Measurements from ENCODE around the gene PTPRA.
A peak's percentile ranks its signal among the peaks of the same experiment; 100 is the strongest.

Gene PTPRA

DNA sequence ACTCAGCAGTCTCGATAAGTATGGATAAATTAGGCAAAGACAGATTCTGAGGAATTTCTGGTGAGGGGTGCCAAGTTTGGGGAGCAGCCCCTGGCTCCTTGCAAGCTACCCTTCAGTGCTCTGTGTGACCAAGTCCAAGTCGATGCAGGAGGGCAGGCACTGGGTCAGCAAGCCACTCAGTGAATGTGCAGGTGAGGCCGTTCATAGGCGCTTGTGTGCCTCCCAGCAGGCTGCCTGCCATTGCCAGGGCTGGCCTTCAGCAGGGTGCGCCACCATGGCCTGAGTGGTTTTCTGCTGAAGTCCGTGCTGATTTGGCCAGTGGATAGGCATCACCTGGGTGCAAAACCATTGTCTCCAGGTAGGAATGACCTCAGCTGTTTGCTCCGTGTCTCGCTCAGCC is 166.8 kb downstream of the PTPRA start:
- Histone ChIP-seq H3K27ac (ENCODE audit: low read depth, low read length) (no peak overlapping the region), H3K4me3 (ENCODE audit: low read depth, low read length) (no peak overlapping the region), H3K36me3 (ENCODE audit: insufficient read depth, low read length) (0 out of 2 replicates have a peak, but pooled peaks cover 10% of the 10 kb centered on the region), H2AFZ (ENCODE audit: low read length, unreplicated experiment) (no peak overlapping the region), H3K4me1 (ENCODE audit: control insufficient read depth, insufficient read depth, low read length, unreplicated experiment) (peaks cover 7% of the 10 kb centered on the region), H3K27me3 (ENCODE audit: insufficient read depth, low read length) (no peaks in the 10 kb centered on the region), H3K79me2 (ENCODE audit: control insufficient read depth, insufficient read depth, low read length, unreplicated experiment) (no peaks in the 10 kb centered on the region)

DNA sequence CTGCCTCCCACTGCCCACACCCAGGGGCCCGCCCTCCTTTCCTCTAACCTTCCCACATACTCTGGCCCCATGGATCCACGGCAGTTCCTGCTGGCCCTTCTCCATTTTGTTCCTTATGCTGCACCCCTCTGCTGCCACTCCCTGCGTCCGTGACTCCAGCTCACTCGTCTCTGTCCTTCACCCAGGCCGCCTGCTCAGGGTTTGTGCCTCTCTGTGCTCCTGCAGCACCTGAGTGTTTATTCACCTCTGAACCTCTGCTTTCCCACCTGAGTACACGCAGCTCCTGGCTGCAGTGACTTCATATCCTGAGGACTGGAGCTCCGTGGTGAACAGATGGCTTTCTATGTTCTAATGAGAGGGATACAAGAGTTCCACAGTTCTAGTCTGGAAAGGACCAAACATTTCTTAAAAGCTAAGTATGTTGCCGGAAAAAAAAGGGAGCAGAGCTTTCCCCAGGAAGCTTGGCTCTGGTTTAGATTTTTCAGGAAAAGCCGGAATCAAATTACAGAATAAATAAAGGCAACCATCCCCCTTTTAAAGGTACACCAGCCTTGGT is 168.7 kb downstream of the PTPRA start:
- H3K27me3 ChIP-seq (ENCODE audit: insufficient read depth, low read length), result no peaks in the 10 kb centered on the region
- no peaks in the 10 kb centered on the region for H3K36me3 ChIP-seq (ENCODE audit: insufficient read depth, low read length)
- H3K79me2 ChIP-seq (ENCODE audit: control insufficient read depth, insufficient read depth, low read length, unreplicated experiment), result peaks cover 6% of the 10 kb centered on the region
- peaks cover 7% of the 10 kb centered on the region for H3K4me1 ChIP-seq (ENCODE audit: control insufficient read depth, insufficient read depth, low read length, unreplicated experiment)
- H3K4me3 ChIP-seq (ENCODE audit: low read depth, low read length), result no peak overlapping the region
- H3K27ac ChIP-seq (ENCODE audit: low read depth, low read length), result no peak overlapping the region
- no peak overlapping the region for H2AFZ ChIP-seq (ENCODE audit: low read length, unreplicated experiment)

DNA sequence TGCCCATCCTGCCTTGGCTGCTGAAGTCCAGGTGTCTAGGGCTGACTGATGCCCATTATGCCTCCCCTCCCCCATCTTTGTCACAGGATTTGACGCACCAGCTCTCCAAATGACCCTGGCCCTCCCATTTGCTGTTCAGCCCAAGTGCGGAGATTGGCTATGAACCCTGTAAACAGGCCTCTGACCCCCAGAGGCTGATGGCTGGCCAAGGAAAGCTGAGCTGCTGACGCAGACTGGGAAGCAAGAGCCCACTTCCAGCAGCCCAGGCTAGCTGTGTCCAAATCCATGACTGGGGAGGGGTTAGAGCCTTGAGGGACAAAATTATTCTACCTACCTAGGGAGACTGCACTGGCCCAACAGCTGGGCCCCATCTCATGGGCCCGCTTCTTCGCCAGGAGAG is 169.3 kb downstream of the PTPRA start:
- Histone ChIP-seq H2AFZ (ENCODE audit: low read length, unreplicated experiment) (no peak overlapping the region), H3K27ac (ENCODE audit: low read depth, low read length) (no peak overlapping the region), H3K4me1 (ENCODE audit: control insufficient read depth, insufficient read depth, low read length, unreplicated experiment) (peaks cover 7% of the 10 kb centered on the region), H3K27me3 (ENCODE audit: insufficient read depth, low read length) (no peaks in the 10 kb centered on the region), H3K36me3 (ENCODE audit: insufficient read depth, low read length) (no peaks in the 10 kb centered on the region), H3K4me3 (ENCODE audit: low read depth, low read length) (no peak overlapping the region), H3K79me2 (ENCODE audit: control insufficient read depth, insufficient read depth, low read length, unreplicated experiment) (peaks cover 10% of the 10 kb centered on the region)

DNA sequence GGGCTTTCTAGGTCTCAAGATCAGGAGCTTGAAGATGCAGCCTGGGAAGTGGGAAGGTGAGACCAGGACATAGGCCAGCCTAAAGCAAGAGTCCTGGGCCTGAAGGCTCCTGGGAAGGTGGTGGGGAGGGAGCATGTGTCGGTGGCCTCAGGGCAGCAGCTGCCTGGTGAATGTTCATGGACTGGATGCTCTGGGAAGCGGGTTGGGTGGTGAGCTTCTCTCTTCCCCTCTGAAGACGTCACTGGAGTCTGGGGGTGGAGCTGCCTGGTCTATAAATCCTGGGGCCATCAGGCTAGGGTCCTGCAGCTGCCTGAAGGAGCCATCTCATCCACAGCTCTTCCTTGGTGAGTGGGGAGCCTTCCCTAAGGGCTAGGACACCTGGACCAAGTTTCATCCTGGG is 170.0 kb downstream of the PTPRA start, which contains the start of gene GNRH2:
GNRH2 (plus strand) TSS at position 301 of the 400 bp plus-strand sequence. CDS start 793 bp downstream, outside the sequence.
- H3K4me1 ChIP-seq (ENCODE audit: control insufficient read depth, insufficient read depth, low read length, unreplicated experiment), result peaks cover 7% of the 10 kb centered on the region
- peaks cover 10% of the 10 kb centered on the region for H3K79me2 ChIP-seq (ENCODE audit: control insufficient read depth, insufficient read depth, low read length, unreplicated experiment)
- H3K36me3 ChIP-seq (ENCODE audit: insufficient read depth, low read length), result 0 out of 2 replicates have a peak, but pooled peaks cover under 1% of the 10 kb centered on the region
- H2AFZ ChIP-seq (ENCODE audit: low read length, unreplicated experiment), result no peak within 1 kb of the TSS
- H3K27ac ChIP-seq (ENCODE audit: low read depth, low read length), result no peak within 1 kb of the TSS
- H3K27me3 ChIP-seq (ENCODE audit: insufficient read depth, low read length), result no peaks in the 10 kb centered on the region
- no peak within 1 kb of the TSS for H3K4me3 ChIP-seq (ENCODE audit: low read depth, low read length)

DNA sequence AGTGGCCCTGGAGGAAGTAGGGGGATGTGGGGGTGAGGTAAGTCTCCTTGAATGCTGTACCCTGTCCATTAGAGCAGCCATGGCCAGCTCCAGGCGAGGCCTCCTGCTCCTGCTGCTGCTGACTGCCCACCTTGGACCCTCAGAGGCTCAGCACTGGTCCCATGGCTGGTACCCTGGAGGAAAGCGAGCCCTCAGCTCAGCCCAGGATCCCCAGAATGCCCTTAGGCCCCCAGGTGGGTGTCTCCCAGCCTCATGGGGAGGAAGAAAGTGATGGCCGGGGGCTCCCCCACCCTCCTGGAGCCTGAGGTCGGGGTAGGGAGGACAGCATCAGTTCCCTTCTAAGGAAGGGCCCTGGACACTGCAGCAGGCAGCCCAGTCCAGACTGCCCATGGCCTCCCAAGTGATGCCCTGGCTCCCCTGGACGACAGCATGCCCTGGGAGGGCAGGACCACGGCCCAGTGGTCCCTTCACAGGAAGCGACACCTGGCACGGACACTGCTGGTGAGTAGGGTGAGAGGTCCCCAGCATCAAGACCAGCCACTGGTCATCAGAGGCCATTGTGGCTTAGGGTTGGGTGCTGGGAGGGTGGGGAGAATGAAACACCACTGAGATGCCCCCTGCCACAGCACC is 171.2 kb downstream of the PTPRA start:
- Histone ChIP-seq H3K27ac (ENCODE audit: low read depth, low read length) (peak overlapping the region; percentile 48; the same call in 1 of the 2 replicates), H3K4me3 (ENCODE audit: low read depth, low read length) (0 out of 2 replicates have a peak overlapping the region, but pooled peaks have one; percentile 94), H2AFZ (ENCODE audit: low read length, unreplicated experiment) (no peak overlapping the region), H3K79me2 (ENCODE audit: control insufficient read depth, insufficient read depth, low read length, unreplicated experiment) (peaks cover 10% of the 10 kb centered on the region), H3K27me3 (ENCODE audit: insufficient read depth, low read length) (no peaks in the 10 kb centered on the region), H3K4me1 (ENCODE audit: control insufficient read depth, insufficient read depth, low read length, unreplicated experiment) (peaks cover 7% of the 10 kb centered on the region), H3K36me3 (ENCODE audit: insufficient read depth, low read length) (peaks cover 5% of the 10 kb centered on the region; the same call in 1 of the 2 replicates)

DNA sequence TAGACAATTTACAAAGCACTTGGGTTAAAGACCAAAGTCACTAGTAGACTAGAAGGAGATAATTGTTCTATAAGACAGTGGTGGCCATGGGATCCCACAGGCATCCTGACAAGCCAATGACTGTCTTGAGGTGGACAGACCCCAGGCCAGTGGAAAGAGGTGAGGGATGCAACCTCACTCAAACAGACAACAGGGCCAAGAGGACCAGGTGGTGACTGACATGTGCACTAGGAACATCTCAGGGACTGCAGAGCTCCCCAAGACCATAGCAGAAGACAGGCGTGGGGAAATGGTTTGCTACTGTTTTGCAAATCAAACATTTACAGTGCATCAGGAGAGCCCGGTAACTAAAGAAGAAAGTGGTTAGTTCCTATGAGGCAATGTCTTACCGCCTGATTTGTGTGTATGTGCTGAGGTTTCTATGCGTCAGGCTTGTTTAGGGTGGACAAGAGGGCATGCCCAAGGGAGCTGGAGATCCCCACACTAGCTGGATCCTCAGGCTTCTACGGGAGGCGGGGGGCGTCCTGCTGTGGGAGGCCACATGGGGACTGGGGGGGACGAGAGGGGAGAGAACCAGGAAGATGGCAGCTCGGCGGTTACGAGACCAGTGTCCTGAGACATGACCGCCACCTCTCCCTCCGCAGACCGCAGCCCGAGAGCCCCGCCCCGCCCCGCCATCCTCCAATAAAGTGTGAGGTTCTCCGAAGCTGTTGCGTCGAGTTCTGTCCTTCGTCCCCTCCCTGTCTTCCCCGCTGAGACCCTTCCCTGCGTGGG is 171.9 kb downstream of the PTPRA start:
- H3K36me3 ChIP-seq (ENCODE audit: insufficient read depth, low read length), result peaks cover 5% of the 10 kb centered on the region; the same call in 1 of the 2 replicates
- no peaks in the 10 kb centered on the region for H3K27me3 ChIP-seq (ENCODE audit: insufficient read depth, low read length)
- peaks cover 7% of the 10 kb centered on the region for H3K4me1 ChIP-seq (ENCODE audit: control insufficient read depth, insufficient read depth, low read length, unreplicated experiment)
- peak overlapping the region; percentile 94 for H3K4me3 ChIP-seq (ENCODE audit: low read depth, low read length)
- H2AFZ ChIP-seq (ENCODE audit: low read length, unreplicated experiment), result peak overlapping the region; percentile 93
- peak overlapping the region; percentile 85 for H3K27ac ChIP-seq (ENCODE audit: low read depth, low read length)
- peaks cover 10% of the 10 kb centered on the region for H3K79me2 ChIP-seq (ENCODE audit: control insufficient read depth, insufficient read depth, low read length, unreplicated experiment)

DNA sequence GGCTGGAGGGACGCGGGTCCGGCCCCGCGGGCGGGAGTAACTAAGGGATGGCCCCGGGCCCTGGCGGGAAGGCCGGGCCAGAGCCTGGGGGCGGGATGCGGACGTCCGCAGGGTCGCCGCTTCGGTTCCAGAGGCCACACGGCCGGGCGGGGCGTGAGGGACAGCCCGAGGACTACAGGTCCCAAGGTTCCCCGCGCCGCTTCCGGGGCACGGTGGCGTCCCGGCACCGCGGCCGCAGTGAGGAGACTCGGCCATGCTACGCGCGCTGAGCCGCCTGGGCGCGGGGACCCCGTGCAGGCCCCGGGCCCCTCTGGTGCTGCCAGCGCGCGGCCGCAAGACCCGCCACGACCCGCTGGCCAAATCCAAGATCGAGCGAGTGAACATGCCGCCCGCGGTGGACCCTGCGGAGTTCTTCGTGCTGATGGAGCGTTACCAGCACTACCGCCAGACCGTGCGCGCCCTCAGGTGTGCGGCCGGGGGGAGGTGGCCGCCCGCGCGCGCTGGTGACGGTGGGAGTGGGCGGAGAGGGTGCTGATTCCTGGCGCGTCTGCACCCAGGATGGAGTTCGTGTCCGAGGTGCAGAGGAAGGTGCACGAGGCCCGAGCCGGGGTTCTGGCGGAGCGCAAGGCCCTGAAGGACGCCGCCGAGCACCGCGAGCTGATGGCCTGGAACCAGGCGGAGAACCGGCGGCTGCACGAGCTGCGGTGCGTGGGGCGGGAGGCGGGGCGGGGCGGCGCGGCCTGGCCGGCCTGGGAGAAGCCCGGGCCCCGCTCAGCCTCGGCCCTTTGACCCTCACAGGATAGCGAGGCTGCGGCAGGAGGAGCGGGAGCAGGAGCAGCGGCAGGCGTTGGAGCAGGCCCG is 172.8 kb downstream of the PTPRA start, which contains the start of gene MRPS26:
MRPS26 (plus strand) TSS at position 237 of the 861 bp plus-strand sequence; CDS start at position 254, 17 bp downstream.
- Histone ChIP-seq H3K4me1 (ENCODE audit: control insufficient read depth, insufficient read depth, low read length, unreplicated experiment) (peaks cover 7% of the 10 kb centered on the region), H3K27me3 (ENCODE audit: insufficient read depth, low read length) (no peaks in the 10 kb centered on the region), H2AFZ (ENCODE audit: low read length, unreplicated experiment) (peak within 1 kb of the TSS; percentile 93), H3K27ac (ENCODE audit: low read depth, low read length) (peak within 1 kb of the TSS; percentile 85), H3K79me2 (ENCODE audit: control insufficient read depth, insufficient read depth, low read length, unreplicated experiment) (peaks cover 10% of the 10 kb centered on the region), H3K36me3 (ENCODE audit: insufficient read depth, low read length) (peaks cover 5% of the 10 kb centered on the region; the same call in 1 of the 2 replicates), H3K4me3 (ENCODE audit: low read depth, low read length) (peak within 1 kb of the TSS; percentile 94)

DNA sequence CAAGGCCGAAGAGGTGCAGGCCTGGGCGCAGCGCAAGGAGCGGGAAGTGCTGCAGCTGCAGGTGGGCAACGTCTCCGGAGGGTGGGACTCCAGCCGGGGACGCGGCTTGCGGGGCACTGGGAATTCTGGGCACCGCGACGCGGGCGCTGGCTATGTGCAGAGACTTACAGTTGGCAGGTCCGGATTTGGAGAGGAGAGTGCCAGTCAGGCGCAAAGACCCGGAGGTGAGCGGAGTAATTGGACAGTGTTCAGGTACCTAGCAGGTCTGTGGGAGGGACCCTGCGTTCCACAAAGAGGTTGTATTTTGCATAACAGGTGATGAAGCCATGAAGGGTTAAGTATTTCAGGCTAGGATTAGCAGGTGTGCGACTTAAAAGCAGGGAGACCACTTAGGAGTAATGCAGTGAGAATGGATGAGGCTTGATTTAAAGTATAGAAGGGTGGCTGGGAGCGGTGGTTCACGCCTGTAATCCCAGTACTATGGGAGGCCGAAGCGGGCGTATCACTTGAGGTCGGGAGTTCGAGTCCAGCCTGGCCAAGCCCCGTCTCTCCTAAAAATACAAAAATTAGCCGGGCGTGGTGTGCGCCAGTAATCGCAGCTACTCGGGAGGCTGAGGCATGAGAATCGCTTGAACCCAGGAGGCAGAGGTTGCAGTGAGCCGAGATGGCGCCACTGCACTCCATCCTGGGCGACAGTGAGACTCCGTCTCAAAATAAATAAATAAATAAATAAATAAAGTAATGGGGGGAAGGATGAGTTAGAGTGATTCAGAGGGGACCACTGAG is 173.6 kb downstream of the PTPRA start:
- peak overlapping the region; percentile 94 for H3K4me3 ChIP-seq (ENCODE audit: low read depth, low read length)
- peaks cover 10% of the 10 kb centered on the region for H3K79me2 ChIP-seq (ENCODE audit: control insufficient read depth, insufficient read depth, low read length, unreplicated experiment)
- H3K27me3 ChIP-seq (ENCODE audit: insufficient read depth, low read length), result no peaks in the 10 kb centered on the region
- peaks cover 5% of the 10 kb centered on the region; the same call in 1 of the 2 replicates for H3K36me3 ChIP-seq (ENCODE audit: insufficient read depth, low read length)
- H2AFZ ChIP-seq (ENCODE audit: low read length, unreplicated experiment), result peak overlapping the region; percentile 93
- H3K27ac ChIP-seq (ENCODE audit: low read depth, low read length), result no peak overlapping the region
- peaks cover 3% of the 10 kb centered on the region for H3K4me1 ChIP-seq (ENCODE audit: control insufficient read depth, insufficient read depth, low read length, unreplicated experiment)

DNA sequence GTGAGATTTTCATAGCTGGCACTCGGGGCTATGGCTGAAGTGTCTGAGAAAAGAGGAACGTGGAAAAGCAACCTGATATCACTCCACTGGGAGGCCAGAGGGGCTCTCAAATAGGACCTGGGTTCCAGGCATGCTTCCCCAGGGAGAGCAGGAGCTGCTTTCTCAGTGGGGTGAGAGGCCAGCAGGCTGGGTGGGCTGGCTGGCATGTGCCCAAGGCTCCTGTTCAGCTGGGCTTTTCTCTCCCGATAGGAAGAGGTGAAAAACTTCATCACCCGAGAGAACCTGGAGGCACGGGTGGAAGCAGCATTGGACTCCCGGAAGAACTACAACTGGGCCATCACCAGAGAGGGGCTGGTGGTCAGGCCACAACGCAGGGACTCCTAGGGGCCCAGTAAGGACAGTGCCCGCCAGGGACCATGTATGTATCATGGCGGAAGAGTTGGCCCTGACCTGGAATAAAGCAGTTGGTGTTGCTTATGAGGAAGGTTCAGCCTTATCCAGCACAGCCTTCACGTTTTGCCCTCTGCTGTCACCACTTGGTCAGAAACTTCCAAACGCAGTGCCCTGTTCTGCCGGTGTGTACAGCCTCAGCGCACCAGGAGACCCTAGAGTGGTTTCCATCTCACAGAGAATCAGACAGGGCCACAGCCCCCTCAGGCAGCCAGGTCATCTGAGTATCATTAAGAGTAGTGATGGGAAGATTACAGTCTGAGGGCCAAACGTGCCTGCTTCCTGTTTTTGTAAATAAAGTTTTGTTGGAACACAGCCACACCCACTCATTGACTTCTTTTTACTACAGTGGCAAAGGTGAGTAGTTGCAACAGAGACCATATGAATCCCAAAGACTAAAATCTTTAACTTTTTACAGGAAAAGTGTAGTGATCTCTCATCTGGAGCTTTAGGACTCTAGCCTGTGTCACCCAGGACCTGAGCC is 174.5 kb downstream of the PTPRA start:
- Histone ChIP-seq H3K27me3 (ENCODE audit: insufficient read depth, low read length) (no peaks in the 10 kb centered on the region), H3K36me3 (ENCODE audit: insufficient read depth, low read length) (peaks cover 5% of the 10 kb centered on the region; the same call in 1 of the 2 replicates), H2AFZ (ENCODE audit: low read length, unreplicated experiment) (no peak overlapping the region), H3K27ac (ENCODE audit: low read depth, low read length) (no peak overlapping the region), H3K4me1 (ENCODE audit: control insufficient read depth, insufficient read depth, low read length, unreplicated experiment) (no peaks in the 10 kb centered on the region), H3K4me3 (ENCODE audit: low read depth, low read length) (no peak overlapping the region), H3K79me2 (ENCODE audit: control insufficient read depth, insufficient read depth, low read length, unreplicated experiment) (peaks cover 10% of the 10 kb centered on the region)

Measured in ACC112 (cell line).